GM23248 (cell line): ENCODE data around the gene INO80C.

ENCODE experiments used
- EZH2 ChIP-seq: fragments of 200-600 bp; sonication (generic); IDR thresholded peaks from 2 replicates; pipeline ENCODE4 v1.6.1; 2018; ENCODE audit warnings: antibody characterized with exemption, mild to moderate bottlenecking; ENCODE audit not compliant: insufficient read depth, poor library complexity, severe bottlenecking
- EZH2phosphoT487 ChIP-seq: fragments of 200-600 bp; sonication (generic); IDR thresholded peaks from 2 replicates; pipeline ENCODE4 v1.6.1; 2018; ENCODE audit warnings: antibody characterized with exemption, moderate library complexity, mild to moderate bottlenecking, low read depth; ENCODE audit not compliant: insufficient read depth

DNA sequence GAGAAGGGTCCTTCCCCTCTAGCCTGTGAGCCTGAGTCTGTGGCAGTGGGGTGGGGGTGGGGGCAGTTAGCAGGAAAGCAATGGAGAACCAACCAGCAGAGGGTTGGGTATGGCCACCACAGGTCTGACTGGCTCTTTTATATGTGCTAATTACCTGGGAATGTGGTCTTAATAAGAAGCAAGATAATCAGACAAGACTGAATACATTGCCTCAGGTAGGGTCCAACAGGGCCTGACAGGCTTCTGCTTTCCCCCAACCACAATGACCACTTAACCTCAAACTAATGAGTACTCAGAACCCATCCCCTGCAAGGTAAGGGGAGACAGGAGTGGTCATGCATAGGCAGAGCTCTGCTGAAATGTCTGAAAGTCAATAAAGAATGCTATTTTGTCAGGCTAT lies 44.6 kb upstream of the INO80C start:
- TF ChIP-seq EZH2 (no peak), EZH2phosphoT487 (no peak)
